WTC11 (cell line): ENCODE data around the gene RTN4RL1. TPM values are rescaled to one million over a fixed set of nuclear protein-coding genes. Genes with fewer than 3 reads are reported as not detected.

Source experiments
- ATAC-seq: fragments of 200-7000 bp; cut with Tn5 transposase; 2 replicates; pipeline ENCODE4 v1.10.0; 2021; ENCODE audit warnings: mild to moderate bottlenecking, moderate library complexity
- CTCF ChIA-PET: fragments of 300-600 bp; sonication (Branson Sonifier 250); formaldehyde crosslinking; loops from one replicate; lab custom pipeline; 2021; ENCODE audit warnings: antibody characterized with exemption; lab: Charles Lee
- POLR2A ChIA-PET: fragments of 350-600 bp; sonication (Branson Sonifier 250); formaldehyde crosslinking; loops from one replicate; lab custom pipeline; 2021; ENCODE audit warnings: antibody characterized with exemption; lab: Charles Lee
- DNase-seq: peaks from one replicate; pipeline ENCODE4 v3.0.0; 2021; ENCODE audit warnings: low spot score
- H3K27ac Mint-ChIP-seq: 2 replicates; pipeline ENCODE4 v1.8.0; 2021; ENCODE audit warnings: mixed read lengths
- H3K27me3 Mint-ChIP-seq: 2 replicates; pipeline ENCODE4 v1.8.0; 2021; ENCODE audit warnings: low read depth, mild to moderate bottlenecking, moderate library complexity, mixed read lengths
- H3K36me3 Mint-ChIP-seq: 2 replicates; pipeline ENCODE4 v1.8.0; 2021; ENCODE audit warnings: mixed read lengths
- H3K4me1 Mint-ChIP-seq: 2 replicates; pipeline ENCODE4 v1.8.0; 2022; ENCODE audit warnings: mixed read lengths
- H3K4me3 Mint-ChIP-seq: 2 replicates; pipeline ENCODE4 v1.8.0; 2021; ENCODE audit warnings: mild to moderate bottlenecking, moderate library complexity, mixed read lengths
- H3K9me3 Mint-ChIP-seq: 2 replicates; pipeline ENCODE4 v1.8.0; 2021; ENCODE audit warnings: mixed read lengths
- AR ChIP-seq: fragments of 250-450 bp; sonication (Bioruptor Pico); IDR thresholded peaks from 2 replicates; pipeline ENCODE4 v1.9.0; 2021; ENCODE audit warnings: mild to moderate bottlenecking
- CREM ChIP-seq: sonication (generic); formaldehyde crosslinking; IDR thresholded peaks from 2 replicates; pipeline ENCODE4 v1.8.1; 2022; ENCODE audit warnings: mild to moderate bottlenecking, missing genetic modification reagents, moderate library complexity
- ELF4 ChIP-seq: sonication (generic); formaldehyde crosslinking; IDR thresholded peaks from 2 replicates; pipeline ENCODE4 v1.8.1; 2022; ENCODE audit warnings: low read depth, mild to moderate bottlenecking, moderate library complexity, missing genetic modification reagents
- ESRRA ChIP-seq: sonication (generic); formaldehyde crosslinking; IDR thresholded peaks from 2 replicates; pipeline ENCODE4 v1.8.1; 2022; ENCODE audit warnings: mild to moderate bottlenecking, missing genetic modification reagents, borderline replicate concordance
- FOXK1 ChIP-seq: sonication (generic); formaldehyde crosslinking; IDR thresholded peaks from 2 replicates; pipeline ENCODE4 v1.8.0; 2022; ENCODE audit warnings: mild to moderate bottlenecking, moderate library complexity, missing genetic modification reagents
- NR1H2 ChIP-seq: sonication (generic); formaldehyde crosslinking; IDR thresholded peaks from 2 replicates; pipeline ENCODE4 v1.9.0; 2021; ENCODE audit warnings: mild to moderate bottlenecking, moderate library complexity, missing genetic modification reagents
- SOX15 ChIP-seq: fragments of 250-450 bp; sonication (Bioruptor Pico); IDR thresholded peaks from 2 replicates; pipeline ENCODE4 v1.9.0; 2021; ENCODE audit warnings: mild to moderate bottlenecking
- SP1 ChIP-seq: sonication (generic); formaldehyde crosslinking; conservative IDR thresholded peaks from 2 replicates; pipeline ENCODE4 v1.8.1; 2022; ENCODE audit warnings: missing genetic modification reagents
- ZBTB43 ChIP-seq: sonication (generic); formaldehyde crosslinking; IDR thresholded peaks from 2 replicates; pipeline ENCODE4 v1.8.1; 2023; ENCODE audit warnings: mild to moderate bottlenecking, missing genetic modification reagents
- ZNF219 ChIP-seq: sonication (generic); formaldehyde crosslinking; IDR thresholded peaks from 2 replicates; pipeline ENCODE4 v1.8.0; 2023; ENCODE audit warnings: missing genetic modification reagents, mild to moderate bottlenecking, borderline replicate concordance
- total RNA-seq: library from RNA; stranded (reverse); gene quantifications from 3 replicates; pipeline ENCODE4 v1.2.3, GENCODE V29; 2021
- TF ChIP-seq, protein P1 (sequence below): sonication (generic); formaldehyde crosslinking; IDR thresholded peaks from 2 replicates; pipeline ENCODE4 v1.8.1; 2022; ENCODE audit warnings: missing genetic modification reagents, borderline replicate concordance
- TF ChIP-seq, protein P2 (sequence below): sonication (generic); formaldehyde crosslinking; IDR thresholded peaks from 2 replicates; pipeline ENCODE4 v1.8.1; 2023; ENCODE audit warnings: mild to moderate bottlenecking, missing genetic modification reagents, borderline replicate concordance
- TF ChIP-seq, protein P3 (sequence below): fragments of 250-450 bp; sonication (Bioruptor Pico); IDR thresholded peaks from 2 replicates; pipeline ENCODE4 v1.9.0; 2021; ENCODE audit warnings: moderate library complexity, mild to moderate bottlenecking, inconsistent platforms, borderline replicate concordance
- TF ChIP-seq, protein P4 (sequence below): fragments of 250-450 bp; sonication (Bioruptor Pico); IDR thresholded peaks from 2 replicates; pipeline ENCODE4 v1.9.0; 2021; ENCODE audit warnings: mild to moderate bottlenecking
- TF ChIP-seq, protein P5 (sequence below): sonication (generic); formaldehyde crosslinking; IDR thresholded peaks from 2 replicates; pipeline ENCODE4 v1.8.0; 2022; ENCODE audit warnings: mild to moderate bottlenecking, missing genetic modification reagents

Gene RTN4RL1
- total RNA-seq, 1 experiment from 2014 or later, result 0.72 TPM

DNA sequence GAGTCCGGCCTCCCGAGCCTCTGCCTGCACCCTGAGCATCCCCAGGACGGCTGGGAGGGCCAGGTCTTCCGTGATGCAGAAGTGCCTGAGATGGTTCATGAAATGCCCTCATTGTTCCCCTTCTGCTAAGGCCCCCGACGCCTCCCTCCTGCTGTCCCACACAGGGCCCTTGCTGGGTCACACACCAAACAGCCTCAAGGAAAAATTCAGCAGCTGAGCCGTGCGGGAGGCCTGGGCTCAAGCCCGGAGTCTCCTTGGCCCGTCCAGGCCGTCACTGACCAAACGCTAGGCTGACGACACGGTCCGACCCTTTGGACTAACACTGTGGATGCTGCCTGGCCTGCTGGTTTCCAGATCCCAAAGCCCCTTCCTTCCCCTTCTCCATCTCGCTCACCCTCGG lies 90.2 kb downstream of the RTN4RL1 start:
- TF ChIP-seq CREM (CRISPR knock-in tag), result no peak
- no peak for TF ChIP-seq ESRRA (CRISPR knock-in tag)
- TF ChIP-seq NR1H2 (CRISPR knock-in tag), result no peak
- no peak for TF ChIP-seq AR
- no peak for TF ChIP-seq SP1 (CRISPR knock-in tag)
- no peak for TF ChIP-seq ZNF219 (CRISPR knock-in tag)
- TF ChIP-seq, protein P1, sequence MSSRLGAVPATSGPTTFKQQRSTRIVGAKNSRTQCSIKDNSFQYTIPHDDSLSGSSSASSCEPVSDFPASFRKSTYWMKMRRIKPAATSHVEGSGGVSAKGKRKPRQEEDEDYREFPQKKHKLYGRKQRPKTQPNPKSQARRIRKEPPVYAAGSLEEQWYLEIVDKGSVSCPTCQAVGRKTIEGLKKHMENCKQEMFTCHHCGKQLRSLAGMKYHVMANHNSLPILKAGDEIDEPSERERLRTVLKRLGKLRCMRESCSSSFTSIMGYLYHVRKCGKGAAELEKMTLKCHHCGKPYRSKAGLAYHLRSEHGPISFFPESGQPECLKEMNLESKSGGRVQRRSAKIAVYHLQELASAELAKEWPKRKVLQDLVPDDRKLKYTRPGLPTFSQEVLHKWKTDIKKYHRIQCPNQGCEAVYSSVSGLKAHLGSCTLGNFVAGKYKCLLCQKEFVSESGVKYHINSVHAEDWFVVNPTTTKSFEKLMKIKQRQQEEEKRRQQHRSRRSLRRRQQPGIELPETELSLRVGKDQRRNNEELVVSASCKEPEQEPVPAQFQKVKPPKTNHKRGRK (CRISPR knock-in tag), result no peak
- TF ChIP-seq, protein P2, sequence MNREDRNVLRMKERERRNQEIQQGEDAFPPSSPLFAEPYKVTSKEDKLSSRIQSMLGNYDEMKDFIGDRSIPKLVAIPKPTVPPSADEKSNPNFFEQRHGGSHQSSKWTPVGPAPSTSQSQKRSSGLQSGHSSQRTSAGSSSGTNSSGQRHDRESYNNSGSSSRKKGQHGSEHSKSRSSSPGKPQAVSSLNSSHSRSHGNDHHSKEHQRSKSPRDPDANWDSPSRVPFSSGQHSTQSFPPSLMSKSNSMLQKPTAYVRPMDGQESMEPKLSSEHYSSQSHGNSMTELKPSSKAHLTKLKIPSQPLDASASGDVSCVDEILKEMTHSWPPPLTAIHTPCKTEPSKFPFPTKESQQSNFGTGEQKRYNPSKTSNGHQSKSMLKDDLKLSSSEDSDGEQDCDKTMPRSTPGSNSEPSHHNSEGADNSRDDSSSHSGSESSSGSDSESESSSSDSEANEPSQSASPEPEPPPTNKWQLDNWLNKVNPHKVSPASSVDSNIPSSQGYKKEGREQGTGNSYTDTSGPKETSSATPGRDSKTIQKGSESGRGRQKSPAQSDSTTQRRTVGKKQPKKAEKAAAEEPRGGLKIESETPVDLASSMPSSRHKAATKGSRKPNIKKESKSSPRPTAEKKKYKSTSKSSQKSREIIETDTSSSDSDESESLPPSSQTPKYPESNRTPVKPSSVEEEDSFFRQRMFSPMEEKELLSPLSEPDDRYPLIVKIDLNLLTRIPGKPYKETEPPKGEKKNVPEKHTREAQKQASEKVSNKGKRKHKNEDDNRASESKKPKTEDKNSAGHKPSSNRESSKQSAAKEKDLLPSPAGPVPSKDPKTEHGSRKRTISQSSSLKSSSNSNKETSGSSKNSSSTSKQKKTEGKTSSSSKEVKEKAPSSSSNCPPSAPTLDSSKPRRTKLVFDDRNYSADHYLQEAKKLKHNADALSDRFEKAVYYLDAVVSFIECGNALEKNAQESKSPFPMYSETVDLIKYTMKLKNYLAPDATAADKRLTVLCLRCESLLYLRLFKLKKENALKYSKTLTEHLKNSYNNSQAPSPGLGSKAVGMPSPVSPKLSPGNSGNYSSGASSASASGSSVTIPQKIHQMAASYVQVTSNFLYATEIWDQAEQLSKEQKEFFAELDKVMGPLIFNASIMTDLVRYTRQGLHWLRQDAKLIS (CRISPR knock-in tag), result no peak
- TF ChIP-seq, protein P3, sequence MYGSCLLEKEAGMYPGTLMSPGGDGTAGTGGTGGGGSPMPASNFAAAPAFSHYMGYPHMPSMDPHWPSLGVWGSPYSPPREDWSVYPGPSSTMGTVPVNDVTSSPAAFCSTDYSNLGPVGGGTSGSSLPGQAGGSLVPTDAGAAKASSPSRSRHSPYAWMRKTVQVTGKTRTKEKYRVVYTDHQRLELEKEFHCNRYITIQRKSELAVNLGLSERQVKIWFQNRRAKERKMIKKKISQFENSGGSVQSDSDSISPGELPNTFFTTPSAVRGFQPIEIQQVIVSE, result no peak
- TF ChIP-seq, protein P4, sequence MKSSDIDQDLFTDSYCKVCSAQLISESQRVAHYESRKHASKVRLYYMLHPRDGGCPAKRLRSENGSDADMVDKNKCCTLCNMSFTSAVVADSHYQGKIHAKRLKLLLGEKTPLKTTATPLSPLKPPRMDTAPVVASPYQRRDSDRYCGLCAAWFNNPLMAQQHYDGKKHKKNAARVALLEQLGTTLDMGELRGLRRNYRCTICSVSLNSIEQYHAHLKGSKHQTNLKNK (CRISPR knock-in tag), result no peak
- TF ChIP-seq SOX15 (CRISPR knock-in tag), result no peak
- no peak for TF ChIP-seq ELF4 (CRISPR knock-in tag)
- TF ChIP-seq ZBTB43 (CRISPR knock-in tag), result no peak
- TF ChIP-seq, protein P5, sequence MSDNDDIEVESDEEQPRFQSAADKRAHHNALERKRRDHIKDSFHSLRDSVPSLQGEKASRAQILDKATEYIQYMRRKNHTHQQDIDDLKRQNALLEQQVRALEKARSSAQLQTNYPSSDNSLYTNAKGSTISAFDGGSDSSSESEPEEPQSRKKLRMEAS (CRISPR knock-in tag), result no peak
- no peak for TF ChIP-seq FOXK1 (CRISPR knock-in tag)
- TF ChIP-seq, all 79 proteins: peak for 0
- ChIA-PET CTCF (no interaction called here), POLR2A (no interaction called here)
- Mint-ChIP-seq H3K4me1 (0 out of 2 replicates have a peak, but pooled peaks cover 2% of the 10 kb centered on the region), H3K27me3 (peaks cover 16% of the 10 kb centered on the region), H3K9me3 (no peaks in the 10 kb centered on the region), H3K27ac (no peak overlapping the region), H3K36me3 (no peaks in the 10 kb centered on the region), H3K4me3 (no peak overlapping the region)
- no peak for ATAC-seq
- no peak for DNase-seq
